ENCODE data around the gene DHX32.
A peak's percentile ranks its signal among the peaks of the same experiment; 100 is the strongest.

The DHX32 gene

GRCh38 chr10:125849448-125849847 lies 31.6 kb downstream of the DHX32 start:
- no peak for DNase-seq (ENCODE audit: low read depth)

GRCh38 chr10:125848857-125849256 lies 32.2 kb downstream of the DHX32 start:
- DNase-seq (ENCODE audit: low read depth): no peak

- no peak for DNase-seq (ENCODE audit: low read depth)
Observed at GRCh38 chr10:125848371-125848770, 32.7 kb downstream of the DHX32 start.

- no peak for DNase-seq (ENCODE audit: low read depth)
Observed at GRCh38 chr10:125846894-125847293, 34.2 kb downstream of the DHX32 start.

GRCh38 chr10:125845617-125846016 lies 35.5 kb downstream of the DHX32 start:
- no peak for DNase-seq (ENCODE audit: low read depth)

GRCh38 chr10:125844751-125845221 lies 36.3 kb downstream of the DHX32 start:
- no peak for DNase-seq (ENCODE audit: low read depth)

- DNase-seq (ENCODE audit: low read depth): no peak
Observed at GRCh38 chr10:125843603-125844329, 37.3 kb downstream of the DHX32 start.

GRCh38 chr10:125840955-125841354 lies 40.1 kb downstream of the DHX32 start:
- DNase-seq (ENCODE audit: low read depth): no peak

GRCh38 chr10:125840406-125840805 lies 40.7 kb downstream of the DHX32 start:
- DNase-seq (ENCODE audit: low read depth): no peak

GRCh38 chr10:125838802-125839575 lies 42.1 kb downstream of the DHX32 start:
- no peak for DNase-seq (ENCODE audit: low read depth)

- DNase-seq (ENCODE audit: low read depth): no peak
Observed at GRCh38 chr10:125836746-125837145, 44.3 kb downstream of the DHX32 start.

GRCh38 chr10:125828311-125828710 lies 52.8 kb downstream of the DHX32 start:
- no peak for DNase-seq (ENCODE audit: low read depth)

- DNase-seq (ENCODE audit: low read depth): no peak
Observed at GRCh38 chr10:125827133-125827532, 54.0 kb downstream of the DHX32 start.

- DNase-seq (ENCODE audit: low read depth): no peak
Observed at GRCh38 chr10:125824736-125825135, 56.4 kb downstream of the DHX32 start.

- no peak for DNase-seq (ENCODE audit: low read depth)
Observed at GRCh38 chr10:125823663-125824251, 57.3 kb downstream of the DHX32 start.

GRCh38 chr10:125822878-125823662 lies 58.0 kb downstream of the DHX32 start, which contains the start of the genes BCCIP and UROS:
TSS of gene BCCIP (plus strand) at chr10:125823546. CDS start at chr10:125823558, 12 bp downstream.
TSS of gene UROS (minus strand) at chr10:125823258. CDS start at chr10:125816499, 6,759 bp downstream.
- DNase-seq (ENCODE audit: low read depth): peak; percentile 83

GRCh38 chr10:125820701-125821100 lies 60.4 kb downstream of the DHX32 start:
- DNase-seq (ENCODE audit: low read depth): no peak

GRCh38 chr10:125817337-125817946 lies 63.6 kb downstream of the DHX32 start:
- no peak for DNase-seq (ENCODE audit: low read depth)

GRCh38 chr10:125816548-125816947 lies 64.5 kb downstream of the DHX32 start:
- no peak for DNase-seq (ENCODE audit: low read depth)

GRCh38 chr10:125815764-125816163 lies 65.3 kb downstream of the DHX32 start:
- no peak for DNase-seq (ENCODE audit: low read depth)

- DNase-seq (ENCODE audit: low read depth): no peak
Observed at GRCh38 chr10:125812128-125812750, 68.9 kb downstream of the DHX32 start.
